Liver (tissue), 9 donors: ENCODE results near the gene APOL2. TPM values are rescaled to one million over a fixed set of nuclear protein-coding genes. Genes with fewer than 3 reads are reported as not detected.

Experiments
- DNase-seq: peaks from one replicate; pipeline ENCODE4 v3.0.0-alpha.2; 2017; ENCODE audit warnings: low spot score
- H3K27ac ChIP-seq, 2 donors: one replicate each; pipeline ENCODE4 v1.7.0; 2013; ENCODE audit warnings: inconsistent platforms in 2 of 2, low read length in 2 of 2, control low read depth in 1 of 2, low read depth in 1 of 2, mild to moderate bottlenecking in 1 of 2
- H3K27me3 ChIP-seq, 4 donors: one replicate each; pipeline versions ENCODE4 v1.6.1 to v1.7.0; 2013; ENCODE audit warnings: low read length in 3 of 4, inconsistent platforms in 1 of 4, mild to moderate bottlenecking in 1 of 4, moderate library complexity in 1 of 4; ENCODE audit not compliant: control insufficient read depth in 4 of 4, insufficient read depth in 4 of 4
- H3K36me3 ChIP-seq, 4 donors: one replicate each; pipeline versions ENCODE4 v1.6.1 to v1.7.0; 2013; ENCODE audit warnings: low read length in 3 of 4, mild to moderate bottlenecking in 3 of 4, low read depth in 1 of 4, moderate library complexity in 1 of 4; ENCODE audit not compliant: control insufficient read depth in 4 of 4, insufficient read depth in 3 of 4
- H3K4me1 ChIP-seq, 4 donors: one replicate each; pipeline versions ENCODE4 v1.6.1 to v1.7.0; 2013; ENCODE audit warnings: low read length in 3 of 4, mild to moderate bottlenecking in 3 of 4, moderate library complexity in 1 of 4; ENCODE audit not compliant: control insufficient read depth in 4 of 4, insufficient read depth in 4 of 4
- H3K4me3 ChIP-seq, 3 donors: one replicate each; pipeline versions ENCODE4 v1.6.1 to v1.7.0; 2013; ENCODE audit warnings: low read length in 3 of 3, control low read depth in 1 of 3, low read depth in 1 of 3, mild to moderate bottlenecking in 1 of 3
- H3K9ac ChIP-seq, 2 donors: one replicate each; pipeline ENCODE4 v1.7.0; 2013; ENCODE audit warnings: low read length in 2 of 2, mild to moderate bottlenecking in 2 of 2, moderate library complexity in 2 of 2, control low read depth in 1 of 2, low read depth in 1 of 2
- H3K9me3 ChIP-seq, 4 donors: one replicate each; pipeline versions ENCODE4 v1.6.1 to v1.7.0; 2013; ENCODE audit warnings: low read length in 3 of 4; ENCODE audit not compliant: control insufficient read depth in 4 of 4
- ATF3 ChIP-seq: IDR thresholded peaks from 2 replicates; pipeline ENCODE4 v1.6.1; 2016; ENCODE audit warnings: antibody characterized with exemption
- EGR1 ChIP-seq, 2 donors: IDR thresholded peaks; 2 replicates each; pipeline ENCODE4 v1.6.1; 2016 to 2018; ENCODE audit warnings: antibody characterized with exemption in 2 of 2, low read depth in 2 of 2
- FOXA1 ChIP-seq: IDR thresholded peaks from 2 replicates; pipeline ENCODE4 v1.6.1; 2016; ENCODE audit warnings: antibody characterized with exemption
- FOXA2 ChIP-seq: IDR thresholded peaks from 2 replicates; pipeline ENCODE4 v1.6.1; 2016; ENCODE audit warnings: antibody characterized with exemption
- GABPA ChIP-seq, 2 donors: IDR thresholded peaks in 1 of 2; conservative IDR thresholded peaks in 1 of 2; 2 replicates each; pipeline ENCODE4 v1.6.1; 2016; ENCODE audit warnings: antibody characterized with exemption in 2 of 2, mild to moderate bottlenecking in 1 of 2, moderate library complexity in 1 of 2
- HNF4A ChIP-seq, 2 donors: conservative IDR thresholded peaks; 2 replicates each; pipeline ENCODE4 v1.6.1; 2016; ENCODE audit warnings: antibody characterized with exemption in 2 of 2, mild to moderate bottlenecking in 2 of 2
- HNF4G ChIP-seq: IDR thresholded peaks from 2 replicates; pipeline ENCODE4 v1.6.1; 2016; ENCODE audit warnings: antibody characterized with exemption
- JUND ChIP-seq, 2 donors: IDR thresholded peaks; 2 replicates each; pipeline ENCODE4 v1.6.1; 2016; ENCODE audit warnings: antibody characterized with exemption in 2 of 2
- RAD21 ChIP-seq, 2 donors: IDR thresholded peaks; 2 replicates each; pipeline ENCODE4 v1.6.1; 2016; ENCODE audit warnings: antibody characterized with exemption in 2 of 2, mild to moderate bottlenecking in 2 of 2
- RXRA ChIP-seq, 2 donors: IDR thresholded peaks; 2 replicates each; pipeline ENCODE4 v1.6.1; 2017 to 2018; ENCODE audit warnings: antibody characterized with exemption in 2 of 2, mild to moderate bottlenecking in 1 of 2
- SP1 ChIP-seq: IDR thresholded peaks from 2 replicates; pipeline ENCODE4 v1.6.1; 2018; ENCODE audit warnings: antibody characterized with exemption, mild to moderate bottlenecking
- TAF1 ChIP-seq: conservative IDR thresholded peaks from 2 replicates; pipeline ENCODE4 v1.6.1; 2016; ENCODE audit warnings: antibody characterized with exemption, mild to moderate bottlenecking
- YY1 ChIP-seq: IDR thresholded peaks from 2 replicates; pipeline ENCODE4 v1.6.1; 2016; ENCODE audit warnings: antibody characterized with exemption, mild to moderate bottlenecking
- WGBS: extraction: QIAGEN DNeasy Blood & Tissue Kit; methylation state at CpG from one replicate; pipeline ENCODE4 v1.1.7; 2013; 5-methylcytosine and 5-hydroxymethylcytosine counted together
- polyA plus RNA-seq, 2 donors: library from polyadenylated mRNA; stranded (reverse) in 1 of 2; unstranded in 1 of 2; fragments of 200-250 nt in 1 of 2; fragments of >200 nt in 1 of 2; fragmentation: Nextera tagmentation in 1 of 2; extraction: Ambion mirVana in 1 of 2; gene quantifications; one replicate each; pipeline versions ENCODE4 v1.2.1 to v1.2.3, GENCODE V29; 2013 to 2015
- total RNA-seq, 2 donors: library from RNA; depleted of rRNA; stranded (reverse); fragments of >200 nt; gene quantifications; one replicate each; pipeline ENCODE4 v1.2.3, GENCODE V29; 2014
- TF ChIP-seq, protein P1 (sequence below): IDR thresholded peaks from 2 replicates; pipeline ENCODE4 v1.6.1; 2016; ENCODE audit warnings: antibody characterized with exemption
- TF ChIP-seq, protein P2 (sequence below): fragments of 150-350 bp; IDR thresholded peaks from 2 replicates; pipeline ENCODE4 v1.5.1; 2017; ENCODE audit warnings: improper control_type of control experiment, low read depth, low read length; ENCODE audit not compliant: missing input control
- TF ChIP-seq, protein P3 (sequence below): IDR thresholded peaks from 2 replicates; pipeline ENCODE4 v1.6.1; 2016; ENCODE audit warnings: antibody characterized with exemption, mild to moderate bottlenecking
- TF ChIP-seq, protein P4 (sequence below): IDR thresholded peaks from 2 replicates; pipeline ENCODE4 v1.6.1; 2016; ENCODE audit warnings: antibody characterized with exemption
- donor health status: healthy.
- donor health status: healthy.
- donor health status: healthy.
- donor health status: healthy.
- donor health status: healthy.

Gene APOL2
- total and polyA plus RNA-seq, 4 donors, result 14.3 to 77.2 (median 21.7) TPM

GRCh38 chr22:36267896-36268485 lies 28.7 kb upstream of the APOL2 start:
- Histone ChIP-seq H3K27me3 (no peaks in the 10 kb centered on the region), H3K9ac (no peak overlapping the region), H3K9me3 (no peaks in the 10 kb centered on the region), H3K4me1 (peaks cover 7 to 19% (median 12%) of the 10 kb centered on the region in 4 donors), H3K4me3 (no peak overlapping the region), H3K36me3 (peaks cover 7 to 22% (median 15%) of the 10 kb centered on the region in 4 donors), H3K27ac (no peak overlapping the region)
- TF ChIP-seq FOXA2 (no peak), RAD21 (IDR thresholded peaks at IDR 0.05) (no peak), FOXA1 (no peak), YY1 (no peak), HNF4G (no peak), TAF1 (no peak), EGR1 (IDR thresholded peaks at IDR 0.05; ENCODE audit: low read depth in 2 of 2) (no peak), SP1 (no peak), RXRA (IDR thresholded peaks at IDR 0.05) (no peak), GABPA (IDR thresholded peaks at IDR 0.05 in 1 of 2, conservative IDR thresholded peaks at IDR 0.05 in 1 of 2) (no peak), HNF4A (conservative IDR thresholded peaks at IDR 0.05) (no peak), ATF3 (no peak), JUND (IDR thresholded peaks at IDR 0.05) (no peak)
- TF ChIP-seq, protein P1, sequence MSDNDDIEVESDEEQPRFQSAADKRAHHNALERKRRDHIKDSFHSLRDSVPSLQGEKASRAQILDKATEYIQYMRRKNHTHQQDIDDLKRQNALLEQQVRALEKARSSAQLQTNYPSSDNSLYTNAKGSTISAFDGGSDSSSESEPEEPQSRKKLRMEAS, result no peak
- TF ChIP-seq, protein P2, sequence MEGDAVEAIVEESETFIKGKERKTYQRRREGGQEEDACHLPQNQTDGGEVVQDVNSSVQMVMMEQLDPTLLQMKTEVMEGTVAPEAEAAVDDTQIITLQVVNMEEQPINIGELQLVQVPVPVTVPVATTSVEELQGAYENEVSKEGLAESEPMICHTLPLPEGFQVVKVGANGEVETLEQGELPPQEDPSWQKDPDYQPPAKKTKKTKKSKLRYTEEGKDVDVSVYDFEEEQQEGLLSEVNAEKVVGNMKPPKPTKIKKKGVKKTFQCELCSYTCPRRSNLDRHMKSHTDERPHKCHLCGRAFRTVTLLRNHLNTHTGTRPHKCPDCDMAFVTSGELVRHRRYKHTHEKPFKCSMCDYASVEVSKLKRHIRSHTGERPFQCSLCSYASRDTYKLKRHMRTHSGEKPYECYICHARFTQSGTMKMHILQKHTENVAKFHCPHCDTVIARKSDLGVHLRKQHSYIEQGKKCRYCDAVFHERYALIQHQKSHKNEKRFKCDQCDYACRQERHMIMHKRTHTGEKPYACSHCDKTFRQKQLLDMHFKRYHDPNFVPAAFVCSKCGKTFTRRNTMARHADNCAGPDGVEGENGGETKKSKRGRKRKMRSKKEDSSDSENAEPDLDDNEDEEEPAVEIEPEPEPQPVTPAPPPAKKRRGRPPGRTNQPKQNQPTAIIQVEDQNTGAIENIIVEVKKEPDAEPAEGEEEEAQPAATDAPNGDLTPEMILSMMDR, result no peak
- TF ChIP-seq, protein P3, sequence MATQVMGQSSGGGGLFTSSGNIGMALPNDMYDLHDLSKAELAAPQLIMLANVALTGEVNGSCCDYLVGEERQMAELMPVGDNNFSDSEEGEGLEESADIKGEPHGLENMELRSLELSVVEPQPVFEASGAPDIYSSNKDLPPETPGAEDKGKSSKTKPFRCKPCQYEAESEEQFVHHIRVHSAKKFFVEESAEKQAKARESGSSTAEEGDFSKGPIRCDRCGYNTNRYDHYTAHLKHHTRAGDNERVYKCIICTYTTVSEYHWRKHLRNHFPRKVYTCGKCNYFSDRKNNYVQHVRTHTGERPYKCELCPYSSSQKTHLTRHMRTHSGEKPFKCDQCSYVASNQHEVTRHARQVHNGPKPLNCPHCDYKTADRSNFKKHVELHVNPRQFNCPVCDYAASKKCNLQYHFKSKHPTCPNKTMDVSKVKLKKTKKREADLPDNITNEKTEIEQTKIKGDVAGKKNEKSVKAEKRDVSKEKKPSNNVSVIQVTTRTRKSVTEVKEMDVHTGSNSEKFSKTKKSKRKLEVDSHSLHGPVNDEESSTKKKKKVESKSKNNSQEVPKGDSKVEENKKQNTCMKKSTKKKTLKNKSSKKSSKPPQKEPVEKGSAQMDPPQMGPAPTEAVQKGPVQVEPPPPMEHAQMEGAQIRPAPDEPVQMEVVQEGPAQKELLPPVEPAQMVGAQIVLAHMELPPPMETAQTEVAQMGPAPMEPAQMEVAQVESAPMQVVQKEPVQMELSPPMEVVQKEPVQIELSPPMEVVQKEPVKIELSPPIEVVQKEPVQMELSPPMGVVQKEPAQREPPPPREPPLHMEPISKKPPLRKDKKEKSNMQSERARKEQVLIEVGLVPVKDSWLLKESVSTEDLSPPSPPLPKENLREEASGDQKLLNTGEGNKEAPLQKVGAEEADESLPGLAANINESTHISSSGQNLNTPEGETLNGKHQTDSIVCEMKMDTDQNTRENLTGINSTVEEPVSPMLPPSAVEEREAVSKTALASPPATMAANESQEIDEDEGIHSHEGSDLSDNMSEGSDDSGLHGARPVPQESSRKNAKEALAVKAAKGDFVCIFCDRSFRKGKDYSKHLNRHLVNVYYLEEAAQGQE, result no peak
- TF ChIP-seq, protein P4, sequence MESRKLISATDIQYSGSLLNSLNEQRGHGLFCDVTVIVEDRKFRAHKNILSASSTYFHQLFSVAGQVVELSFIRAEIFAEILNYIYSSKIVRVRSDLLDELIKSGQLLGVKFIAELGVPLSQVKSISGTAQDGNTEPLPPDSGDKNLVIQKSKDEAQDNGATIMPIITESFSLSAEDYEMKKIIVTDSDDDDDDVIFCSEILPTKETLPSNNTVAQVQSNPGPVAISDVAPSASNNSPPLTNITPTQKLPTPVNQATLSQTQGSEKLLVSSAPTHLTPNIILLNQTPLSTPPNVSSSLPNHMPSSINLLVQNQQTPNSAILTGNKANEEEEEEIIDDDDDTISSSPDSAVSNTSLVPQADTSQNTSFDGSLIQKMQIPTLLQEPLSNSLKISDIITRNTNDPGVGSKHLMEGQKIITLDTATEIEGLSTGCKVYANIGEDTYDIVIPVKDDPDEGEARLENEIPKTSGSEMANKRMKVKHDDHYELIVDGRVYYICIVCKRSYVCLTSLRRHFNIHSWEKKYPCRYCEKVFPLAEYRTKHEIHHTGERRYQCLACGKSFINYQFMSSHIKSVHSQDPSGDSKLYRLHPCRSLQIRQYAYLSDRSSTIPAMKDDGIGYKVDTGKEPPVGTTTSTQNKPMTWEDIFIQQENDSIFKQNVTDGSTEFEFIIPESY, result no peak
- no peak for DNase-seq
- 95% methylated on average over 11 of the region's 11 CpGs for WGBS
